ENCODE results near the gene EDEM3. TPM values are rescaled to one million over a fixed set of nuclear protein-coding genes. Genes with fewer than 3 reads are reported as not detected.
"Not testable (repeated sequence)": the region's sequence is repeated elsewhere in the genome, so short reads cannot be mapped to it uniquely, and the experiment has no call there.

EDEM3 gene
- total RNA-seq, 3 donors from 2014 or later (not counting 1 experiment from before 2014, with no cell fraction given), result 8.9 to 15.4 (median 15.1) TPM

DNA sequence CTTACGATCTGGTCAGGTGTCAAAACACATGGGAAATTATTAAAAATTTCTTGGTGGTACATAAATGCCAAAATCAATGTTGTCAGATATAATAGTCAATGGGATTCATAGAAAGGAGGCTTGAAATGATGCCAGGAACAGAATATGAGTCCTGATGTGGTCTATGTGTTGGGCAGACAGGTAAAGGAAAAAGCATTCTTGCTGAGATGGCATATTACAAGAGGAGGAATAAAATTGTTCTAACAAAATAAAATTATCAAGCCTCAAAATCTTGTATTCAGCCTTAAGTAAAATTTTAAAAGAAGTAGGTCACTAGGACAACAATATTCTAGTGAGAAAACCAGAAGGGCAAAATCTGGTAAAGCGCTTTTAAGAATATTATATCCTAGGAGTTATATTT, 30.9 kb upstream of the EDEM3 start:
- DNase-seq, result no peak
- no peak overlapping the region for H3K4me3 ChIP-seq (ENCODE audit: low read length)
- no peak for ATAC-seq
- Mint-ChIP-seq H3K27ac (no peak overlapping the region), H3K36me3 (peaks cover 23% of the 10 kb centered on the region), H3K9me3 (peaks cover 6 to 11% of the 10 kb centered on the region in 2 donors), H3K4me3 (no peak overlapping the region), H3K27me3 (ENCODE audit: low read depth in 2 of 2) (no peaks in the 10 kb centered on the region), H3K4me1 (no peaks in the 10 kb centered on the region)
- H3K27me3 ChIP-seq (ENCODE audit: control insufficient read depth, insufficient read depth, low read length), result no peaks in the 10 kb centered on the region
- no peak overlapping the region for H3K27ac ChIP-seq (ENCODE audit: low read length)
- WGBS (ENCODE audit: insufficient coverage), result no CpG with 5 or more reads among the region's 2 CpGs
- H3K9me3 ChIP-seq (ENCODE audit: control insufficient read depth, insufficient read depth, low read length), result peaks cover 10% of the 10 kb centered on the region
- H3K4me1 ChIP-seq (ENCODE audit: control insufficient read depth, insufficient read depth, low read length), result no peaks in the 10 kb centered on the region
- intact Hi-C loops (cut with micrococcal nuclease), result loop anchor here (10.0 kb wide), 1 partner anchor 61 kb away; no protein-coding TSS in a partner anchor
- TF ChIP-seq CTCF (IDR thresholded peaks at IDR 0.05), result no peak
- peaks cover under 1% of the 10 kb centered on the region for H3K36me3 ChIP-seq (ENCODE audit: control insufficient read depth, insufficient read depth, low read length)

DNA sequence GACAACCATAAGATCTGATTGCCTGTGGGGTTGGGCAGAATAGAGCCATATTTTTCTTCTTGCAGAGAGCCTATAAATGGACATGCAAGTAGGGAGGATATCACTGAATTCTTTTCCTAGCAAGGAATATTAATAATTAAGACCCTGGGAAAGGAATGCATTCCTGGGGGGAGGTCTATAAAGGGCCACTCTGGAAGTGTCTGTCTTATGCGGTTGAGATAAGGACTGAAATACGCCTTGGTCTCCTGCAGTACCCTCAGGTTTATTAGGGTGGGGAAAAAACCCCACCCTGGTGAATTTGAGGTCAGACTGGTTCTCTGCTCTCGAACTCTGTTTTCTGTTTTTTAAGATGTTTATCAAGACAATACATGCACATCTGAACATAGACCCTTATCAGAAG, 29.1 kb upstream of the EDEM3 start:
- peaks cover 10% of the 10 kb centered on the region for H3K9me3 ChIP-seq (ENCODE audit: control insufficient read depth, insufficient read depth, low read length)
- H3K36me3 ChIP-seq (ENCODE audit: control insufficient read depth, insufficient read depth, low read length); H3K27ac ChIP-seq (ENCODE audit: low read length); H3K4me1 ChIP-seq (ENCODE audit: control insufficient read depth, insufficient read depth, low read length); H3K4me1 Mint-ChIP-seq; H3K4me3 Mint-ChIP-seq; DNase-seq; H3K27ac Mint-ChIP-seq; H3K4me3 ChIP-seq (ENCODE audit: low read length); H3K27me3 ChIP-seq (ENCODE audit: control insufficient read depth, insufficient read depth, low read length); ATAC-seq; H3K27me3 Mint-ChIP-seq (ENCODE audit: low read depth in 2 of 2): not testable (repeated sequence)
- 100% methylated on average over 3 of the region's 3 CpGs for WGBS (ENCODE audit: insufficient coverage)
- peaks cover 6 to 11% of the 10 kb centered on the region in 2 donors for H3K9me3 Mint-ChIP-seq
- intact Hi-C loops (cut with micrococcal nuclease), result loop anchor here (10.0 kb wide), 1 partner anchor 59 kb away; no protein-coding TSS in a partner anchor
- peaks cover 19% of the 10 kb centered on the region for H3K36me3 Mint-ChIP-seq

GRCh38 chr1:184781941-184782340, 27.3 kb upstream of the EDEM3 start:
- WGBS (ENCODE audit: insufficient coverage), result 100% methylated on average over 1 of the region's 1 CpG
- no peak overlapping the region for H3K4me3 Mint-ChIP-seq
- H3K9me3 ChIP-seq (ENCODE audit: control insufficient read depth, insufficient read depth, low read length), result peaks cover 10% of the 10 kb centered on the region
- no peaks in the 10 kb centered on the region for H3K27me3 ChIP-seq (ENCODE audit: control insufficient read depth, insufficient read depth, low read length)
- no peaks in the 10 kb centered on the region for H3K4me1 ChIP-seq (ENCODE audit: control insufficient read depth, insufficient read depth, low read length)
- no peaks in the 10 kb centered on the region for H3K27me3 Mint-ChIP-seq (ENCODE audit: low read depth in 2 of 2)
- no peaks in the 10 kb centered on the region for H3K4me1 Mint-ChIP-seq
- DNase-seq, result no peak
- peaks cover 19% of the 10 kb centered on the region for H3K36me3 Mint-ChIP-seq
- H3K27ac Mint-ChIP-seq, result no peak overlapping the region
- no peak for ATAC-seq
- no peak overlapping the region for H3K4me3 ChIP-seq (ENCODE audit: low read length)
- no peaks in the 10 kb centered on the region for H3K36me3 ChIP-seq (ENCODE audit: control insufficient read depth, insufficient read depth, low read length)
- intact Hi-C loops (cut with micrococcal nuclease), result loop anchor here (10.0 kb wide), 1 partner anchor 57 kb away; no protein-coding TSS in a partner anchor
- no peak overlapping the region for H3K27ac ChIP-seq (ENCODE audit: low read length)
- H3K9me3 Mint-ChIP-seq, result peaks cover 6 to 11% of the 10 kb centered on the region in 2 donors
- TF ChIP-seq CTCF (IDR thresholded peaks at IDR 0.05), result no peak

DNA sequence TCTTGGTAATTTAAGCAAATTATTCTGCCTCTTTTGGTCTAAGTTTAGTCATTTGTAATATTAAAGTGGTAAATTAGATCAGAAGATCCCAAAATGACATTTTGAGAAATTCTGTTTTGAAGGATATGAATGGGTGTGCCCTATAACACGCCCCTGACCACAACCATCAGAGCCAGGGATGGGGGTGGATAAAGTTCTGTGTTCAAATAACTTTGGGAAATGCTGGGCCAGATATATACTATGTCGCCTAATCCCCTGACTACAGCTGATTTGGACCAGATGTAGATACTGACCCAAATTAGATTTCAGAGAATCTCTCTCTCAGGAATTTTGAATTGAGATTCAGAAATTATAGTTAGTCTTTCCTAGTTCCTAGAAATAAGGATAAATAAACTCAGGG, 21.2 kb upstream of the EDEM3 start:
- Histone ChIP-seq H3K9me3 (ENCODE audit: control insufficient read depth, insufficient read depth, low read length) (no peaks in the 10 kb centered on the region), H3K36me3 (ENCODE audit: control insufficient read depth, insufficient read depth, low read length) (no peaks in the 10 kb centered on the region), H3K27me3 (ENCODE audit: control insufficient read depth, insufficient read depth, low read length) (no peaks in the 10 kb centered on the region), H3K4me3 (ENCODE audit: low read length) (no peak overlapping the region), H3K4me1 (ENCODE audit: control insufficient read depth, insufficient read depth, low read length) (no peaks in the 10 kb centered on the region), H3K27ac (ENCODE audit: low read length) (no peak overlapping the region)
- Mint-ChIP-seq H3K9me3 (no peaks in the 10 kb centered on the region), H3K4me3 (no peak overlapping the region), H3K4me1 (no peaks in the 10 kb centered on the region), H3K27ac (no peak overlapping the region), H3K36me3 (no peaks in the 10 kb centered on the region), H3K27me3 (ENCODE audit: low read depth in 2 of 2) (peaks cover 5 to 7% of the 10 kb centered on the region in 2 donors)
- no peak for TF ChIP-seq CTCF (IDR thresholded peaks at IDR 0.05)
- no peak for DNase-seq
- intact Hi-C loops (cut with micrococcal nuclease), result no loop called here
- ATAC-seq, result no peak
- WGBS (ENCODE audit: insufficient coverage), result 67% methylated on average over 2 of the region's 2 CpGs

All from natural killer cell (primary cell).